Activated B cell treated with CpG ODN at 0.5 μM for 24 hours (primary cell): Measurements from ENCODE around the gene TRA2B. TPM values are rescaled to one million over a fixed set of nuclear protein-coding genes. Genes with fewer than 3 reads are reported as not detected.
A peak's percentile ranks its signal among the peaks of the same experiment; 100 is the strongest.

Experiments
- ATAC-seq: fragments of 200-7000 bp; cut with Tn5 transposase; one replicate; pipeline ENCODE4 v1.10.0; 2021; ENCODE audit warnings: low read depth, mild to moderate bottlenecking, moderate library complexity
- CTCF ChIA-PET: fragments of 350-600 bp; sonication (Branson Sonifier 250); formaldehyde crosslinking; loops from one replicate; lab custom pipeline; 2021; ENCODE audit warnings: antibody characterized with exemption; lab: Charles Lee
- POLR2A ChIA-PET: fragments of 350-600 bp; sonication (Branson Sonifier 250); formaldehyde crosslinking; loops from one replicate; lab custom pipeline; 2021; ENCODE audit warnings: antibody characterized with exemption; lab: Charles Lee
- DNase-seq: peaks from one replicate; pipeline ENCODE4 v3.0.0; 2022
- H3K27ac Mint-ChIP-seq: one replicate; pipeline ENCODE4 v1.8.0; 2020; ENCODE audit warnings: mixed read lengths
- H3K27me3 Mint-ChIP-seq: one replicate; pipeline ENCODE4 v1.8.0; 2021; ENCODE audit warnings: mixed read lengths
- H3K36me3 Mint-ChIP-seq: one replicate; pipeline ENCODE4 v1.8.0; 2021; ENCODE audit warnings: low read depth, mixed read lengths
- H3K4me1 Mint-ChIP-seq: one replicate; pipeline ENCODE4 v1.8.0; 2021; ENCODE audit warnings: mixed read lengths
- H3K4me3 Mint-ChIP-seq: one replicate; pipeline ENCODE4 v1.8.0; 2020; ENCODE audit warnings: mild to moderate bottlenecking, mixed read lengths
- H3K9me3 Mint-ChIP-seq: one replicate; pipeline ENCODE4 v1.8.0; 2020; ENCODE audit warnings: mixed read lengths
- intact Hi-C: fragments of 100-400 bp; cut with micrococcal nuclease; formaldehyde crosslinking; loops from one replicate; pipeline ENCODE4 v1.15.1; 2024
- total RNA-seq: library from RNA; stranded (reverse); gene quantifications from 2 replicates; pipeline ENCODE4 v1.2.3, GENCODE V29; 2022
- TF ChIP-seq, protein P1 (sequence below): fragments of 200-600 bp; IDR thresholded peaks from one replicate; pipeline ENCODE4 v1.8.0; 2022; ENCODE audit warnings: antibody characterized with exemption, mild to moderate bottlenecking

TRA2B gene
- total RNA-seq, 1 donor from 2014 or later: 219 TPM

DNA sequence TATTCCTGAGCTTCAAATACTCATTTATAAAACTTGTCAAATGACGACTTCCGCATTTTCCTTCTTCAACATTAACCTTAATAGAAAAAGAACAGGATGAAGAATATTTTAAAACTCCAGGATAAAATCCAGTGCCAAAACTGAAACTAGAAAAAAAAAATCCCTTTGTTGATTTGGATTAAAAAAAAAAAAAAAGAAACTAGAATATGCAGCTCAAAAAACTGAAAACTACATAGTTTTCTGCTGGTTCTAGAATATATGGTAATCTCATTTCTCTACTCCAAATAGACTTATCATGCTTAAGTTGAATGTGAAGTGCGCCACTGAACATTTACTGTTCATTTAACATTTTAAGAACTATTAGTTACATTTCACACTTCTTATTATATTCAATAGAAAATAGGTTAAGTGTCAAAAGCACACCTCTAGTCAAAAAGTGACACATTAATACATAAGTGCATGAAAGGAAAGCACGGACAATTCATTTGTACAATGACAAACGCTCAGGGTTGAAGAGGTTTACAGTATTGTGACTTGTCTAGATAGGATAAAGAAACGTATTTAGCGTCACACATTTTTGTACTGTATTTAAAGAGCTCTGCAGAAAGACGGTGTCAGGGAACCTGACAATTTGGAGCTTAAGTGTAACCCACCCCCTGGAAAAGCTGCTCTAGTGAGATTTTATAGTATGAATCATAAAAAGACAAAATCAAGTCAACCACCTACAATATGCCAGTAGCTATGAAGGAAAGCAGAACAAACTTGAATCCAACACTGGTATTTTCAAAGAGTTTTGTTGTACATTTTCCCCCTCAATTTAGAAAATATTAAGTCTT is 5.8 kb downstream of the TRA2B start:
- peaks cover 79% of the 10 kb centered on the region for H3K36me3 Mint-ChIP-seq
- no peaks in the 10 kb centered on the region for H3K27me3 Mint-ChIP-seq
- H3K9me3 Mint-ChIP-seq: no peaks in the 10 kb centered on the region
- ChIA-PET POLR2A (interaction anchor here (0.6 to 2.4 kb wide), 7 partner anchors 9 to 852 kb away, joined by 4 to 14 read pairs (median 6); partner anchors contain the start of gene EIF4A2), CTCF (interaction anchor here (3.6 kb wide), 1 partner anchor 11 kb away, joined by 25 read pairs; no protein-coding TSS in a partner anchor)
- H3K4me1 Mint-ChIP-seq: peaks cover 91% of the 10 kb centered on the region
- intact Hi-C loops: loop anchor here (2.0 to 10.0 kb wide), 2 partner anchors 13 to 1093 kb away; no protein-coding TSS in a partner anchor
- TF ChIP-seq, protein P1, sequence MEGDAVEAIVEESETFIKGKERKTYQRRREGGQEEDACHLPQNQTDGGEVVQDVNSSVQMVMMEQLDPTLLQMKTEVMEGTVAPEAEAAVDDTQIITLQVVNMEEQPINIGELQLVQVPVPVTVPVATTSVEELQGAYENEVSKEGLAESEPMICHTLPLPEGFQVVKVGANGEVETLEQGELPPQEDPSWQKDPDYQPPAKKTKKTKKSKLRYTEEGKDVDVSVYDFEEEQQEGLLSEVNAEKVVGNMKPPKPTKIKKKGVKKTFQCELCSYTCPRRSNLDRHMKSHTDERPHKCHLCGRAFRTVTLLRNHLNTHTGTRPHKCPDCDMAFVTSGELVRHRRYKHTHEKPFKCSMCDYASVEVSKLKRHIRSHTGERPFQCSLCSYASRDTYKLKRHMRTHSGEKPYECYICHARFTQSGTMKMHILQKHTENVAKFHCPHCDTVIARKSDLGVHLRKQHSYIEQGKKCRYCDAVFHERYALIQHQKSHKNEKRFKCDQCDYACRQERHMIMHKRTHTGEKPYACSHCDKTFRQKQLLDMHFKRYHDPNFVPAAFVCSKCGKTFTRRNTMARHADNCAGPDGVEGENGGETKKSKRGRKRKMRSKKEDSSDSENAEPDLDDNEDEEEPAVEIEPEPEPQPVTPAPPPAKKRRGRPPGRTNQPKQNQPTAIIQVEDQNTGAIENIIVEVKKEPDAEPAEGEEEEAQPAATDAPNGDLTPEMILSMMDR: no peak
- H3K4me3 Mint-ChIP-seq: peak overlapping the region; percentile 99
- H3K27ac Mint-ChIP-seq: peak overlapping the region; percentile 77
- no peak for ATAC-seq
- no peak for DNase-seq

DNA sequence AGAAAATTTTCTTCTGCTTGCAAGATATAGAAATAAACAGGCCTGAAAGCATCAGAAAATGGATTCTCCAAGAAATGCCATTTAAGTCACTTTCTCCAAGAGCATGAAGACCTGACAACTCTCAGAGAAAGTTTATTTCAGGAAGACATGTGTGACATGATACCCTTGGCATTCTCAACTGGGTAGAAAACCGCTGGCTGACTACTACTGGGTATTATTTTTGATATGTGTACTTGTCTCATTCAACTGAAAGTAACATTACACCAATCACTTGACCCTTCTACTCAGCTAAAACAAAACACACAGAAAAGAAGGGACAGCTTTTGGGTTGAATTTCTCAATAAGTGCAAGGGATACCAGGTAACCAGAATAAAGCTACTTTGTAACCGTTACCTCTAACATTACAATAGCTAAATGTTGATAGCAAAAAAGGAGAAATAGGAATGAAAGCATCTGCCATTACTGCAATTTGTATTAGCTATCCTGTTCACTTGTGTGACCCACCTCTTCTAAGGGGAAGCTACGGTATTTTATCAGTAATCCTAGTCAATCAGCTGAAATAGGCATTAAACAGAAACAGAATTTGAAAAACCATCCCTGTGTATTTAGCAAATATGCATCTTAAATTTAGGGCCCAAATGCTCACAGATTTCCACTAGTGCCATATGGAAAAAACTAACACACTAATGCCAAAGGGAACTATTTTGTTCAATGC is 7.3 kb downstream of the TRA2B start:
- Mint-ChIP-seq H3K27me3 (no peaks in the 10 kb centered on the region), H3K27ac (peak overlapping the region; percentile 81), H3K4me1 (peaks cover 97% of the 10 kb centered on the region), H3K9me3 (no peaks in the 10 kb centered on the region), H3K36me3 (peaks cover 79% of the 10 kb centered on the region), H3K4me3 (peak overlapping the region; percentile 99)
- TF ChIP-seq, protein P1: no peak
- ATAC-seq (no peak), DNase-seq (no peak)
- POLR2A ChIA-PET: interaction anchor here (1.4 to 2.4 kb wide), 4 partner anchors 8 to 853 kb away, joined by 4 to 14 read pairs (median 12); partner anchors contain the start of gene EIF4A2
- intact Hi-C loops: loop anchor here (10.0 kb wide), 1 partner anchor 1094 kb away; no protein-coding TSS in a partner anchor
- CTCF ChIA-PET: interaction anchor here (3.6 kb wide), 1 partner anchor 13 kb away, joined by 25 read pairs; no protein-coding TSS in a partner anchor

DNA sequence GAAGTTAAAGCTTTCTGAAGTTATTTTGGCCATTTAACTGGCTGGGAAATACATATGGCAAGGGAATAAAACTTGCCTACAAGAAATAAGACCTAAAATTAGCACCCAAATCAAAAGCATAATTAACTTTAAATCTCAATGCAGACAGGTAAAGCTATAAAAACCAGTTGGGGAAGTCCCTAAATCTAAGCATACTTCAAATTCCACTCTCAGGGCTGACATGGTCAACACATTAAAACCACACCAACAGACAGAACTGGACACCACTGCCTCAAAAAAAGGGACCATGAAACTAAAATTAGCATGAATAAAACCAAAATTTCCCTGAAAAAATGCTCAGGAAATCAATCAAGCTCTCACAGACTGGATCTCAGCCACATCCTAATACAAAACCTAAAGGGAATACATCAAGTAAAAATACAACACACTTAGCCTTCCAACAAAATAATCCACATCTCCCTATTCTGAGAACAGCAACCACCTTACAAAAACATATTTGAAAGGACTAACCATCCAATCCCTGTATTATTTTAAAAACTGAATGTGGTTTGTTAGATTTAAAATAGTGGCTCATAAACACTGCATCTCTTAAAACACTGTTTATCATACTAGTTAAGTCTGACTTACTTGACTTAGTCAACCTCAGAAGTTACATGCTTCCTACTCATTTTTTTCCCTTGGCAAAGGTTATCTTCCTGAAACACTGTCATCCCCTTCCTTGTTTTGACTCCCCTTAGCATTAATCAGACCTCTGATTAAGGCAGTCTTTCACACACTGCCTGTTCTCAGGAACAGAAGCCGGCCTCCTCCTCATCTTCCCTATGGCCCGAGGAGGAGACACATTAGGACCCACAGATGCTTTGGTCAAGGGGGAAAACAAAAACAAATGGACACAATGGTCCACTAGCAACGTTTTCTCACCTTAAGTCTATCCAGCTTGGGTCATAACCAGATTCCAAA is 8.3 kb downstream of the TRA2B start:
- no peaks in the 10 kb centered on the region for H3K9me3 Mint-ChIP-seq
- no peaks in the 10 kb centered on the region for H3K27me3 Mint-ChIP-seq
- intact Hi-C loops: loop anchor here (10.0 kb wide), 1 partner anchor 1095 kb away; no protein-coding TSS in a partner anchor

DNA sequence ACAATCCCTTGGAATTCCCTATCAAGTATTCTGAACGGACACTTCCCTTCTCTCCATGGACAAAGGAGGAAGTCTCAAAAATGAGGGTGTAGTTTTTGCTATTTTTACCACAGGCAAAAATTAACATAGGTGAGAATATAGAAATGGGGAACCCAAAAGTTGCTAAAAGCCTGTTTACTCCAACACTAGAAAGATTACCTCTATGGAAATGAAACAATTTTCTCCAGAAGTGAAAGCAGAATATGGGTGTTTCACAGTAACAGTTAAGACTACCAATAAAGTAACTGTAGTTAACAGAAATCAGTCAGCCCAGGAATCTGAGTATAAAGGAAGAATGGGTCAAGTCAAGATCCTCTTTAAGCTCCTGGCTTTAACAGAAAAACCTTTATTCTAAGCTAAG is 9.3 kb downstream of the TRA2B start:
- TF ChIP-seq, protein P1: no peak
- Mint-ChIP-seq H3K27ac (peak overlapping the region; percentile 81), H3K9me3 (no peaks in the 10 kb centered on the region), H3K27me3 (no peaks in the 10 kb centered on the region), H3K4me3 (peak overlapping the region; percentile 99), H3K36me3 (peaks cover 85% of the 10 kb centered on the region), H3K4me1 (peaks cover 84% of the 10 kb centered on the region)
- ChIA-PET POLR2A (interaction anchor here (1.0 to 6.5 kb wide), 3 partner anchors 8 to 855 kb away, joined by 3 to 45 read pairs (median 10); partner anchors contain the start of genes EIF4A2 and TRA2B), CTCF (interaction anchor here (1.4 to 3.5 kb wide), 2 partner anchors 15 to 688 kb away, joined by 4 to 31 read pairs; no protein-coding TSS in a partner anchor)
- intact Hi-C loops: loop anchor here (1.0 kb wide), 1 partner anchor 8 kb away; no protein-coding TSS in a partner anchor
- ATAC-seq (peak; percentile 8), DNase-seq (no peak)

More for the DNA sequence above, 8.3 kb downstream of the TRA2B start:
- Mint-ChIP-seq H3K36me3 (peaks cover 81% of the 10 kb centered on the region), H3K4me1 (peaks cover 91% of the 10 kb centered on the region), H3K27ac (peak overlapping the region; percentile 81), H3K4me3 (peak overlapping the region; percentile 99)
- ATAC-seq (no peak), DNase-seq (no peak)
- POLR2A ChIA-PET: interaction anchor here (1.0 to 6.5 kb wide), 3 partner anchors 7 to 854 kb away, joined by 3 to 45 read pairs (median 10); partner anchors contain the start of genes EIF4A2 and TRA2B
- CTCF ChIA-PET: interaction anchor here (3.5 kb wide), 1 partner anchor 14 kb away, joined by 31 read pairs; no protein-coding TSS in a partner anchor
- TF ChIP-seq, protein P1: no peak
